ENCODE measurements around the gene AMIGO3.

Gene AMIGO3

GRCh38 chr3:49757197-49757596 lies 37.7 kb upstream of the AMIGO3 start:
- Histone ChIP-seq H3K4me3 (ENCODE audit: low read length) (no peak overlapping the region), H3K27ac (ENCODE audit: low read length) (no peak overlapping the region), H3K9me3 (ENCODE audit: insufficient read depth, low read length) (no peaks in the 10 kb centered on the region), H3K27me3 (ENCODE audit: low read depth, low read length) (no peaks in the 10 kb centered on the region), H3K4me2 (ENCODE audit: low read length) (no peak overlapping the region), H3K4me1 (ENCODE audit: low read length) (no peaks in the 10 kb centered on the region), H3K79me2 (ENCODE audit: low read length) (peaks cover 56% of the 10 kb centered on the region), H4K20me1 (ENCODE audit: insufficient read depth, low read length) (peaks cover 20% of the 10 kb centered on the region), H3K9ac (ENCODE audit: low read length) (no peak overlapping the region), H3K36me3 (replicated peaks; ENCODE audit: low read depth, low read length) (no peaks in the 10 kb centered on the region), H2AFZ (ENCODE audit: low read depth, low read length) (no peak overlapping the region)
- no peak for TF ChIP-seq EZH2phosphoT487 (IDR thresholded peaks at IDR 0.05; ENCODE audit: low read depth)
- TF ChIP-seq, protein P1, sequence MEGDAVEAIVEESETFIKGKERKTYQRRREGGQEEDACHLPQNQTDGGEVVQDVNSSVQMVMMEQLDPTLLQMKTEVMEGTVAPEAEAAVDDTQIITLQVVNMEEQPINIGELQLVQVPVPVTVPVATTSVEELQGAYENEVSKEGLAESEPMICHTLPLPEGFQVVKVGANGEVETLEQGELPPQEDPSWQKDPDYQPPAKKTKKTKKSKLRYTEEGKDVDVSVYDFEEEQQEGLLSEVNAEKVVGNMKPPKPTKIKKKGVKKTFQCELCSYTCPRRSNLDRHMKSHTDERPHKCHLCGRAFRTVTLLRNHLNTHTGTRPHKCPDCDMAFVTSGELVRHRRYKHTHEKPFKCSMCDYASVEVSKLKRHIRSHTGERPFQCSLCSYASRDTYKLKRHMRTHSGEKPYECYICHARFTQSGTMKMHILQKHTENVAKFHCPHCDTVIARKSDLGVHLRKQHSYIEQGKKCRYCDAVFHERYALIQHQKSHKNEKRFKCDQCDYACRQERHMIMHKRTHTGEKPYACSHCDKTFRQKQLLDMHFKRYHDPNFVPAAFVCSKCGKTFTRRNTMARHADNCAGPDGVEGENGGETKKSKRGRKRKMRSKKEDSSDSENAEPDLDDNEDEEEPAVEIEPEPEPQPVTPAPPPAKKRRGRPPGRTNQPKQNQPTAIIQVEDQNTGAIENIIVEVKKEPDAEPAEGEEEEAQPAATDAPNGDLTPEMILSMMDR (IDR thresholded peaks at IDR 0.05; ENCODE audit: low read depth, low read length), result no peak

DNA sequence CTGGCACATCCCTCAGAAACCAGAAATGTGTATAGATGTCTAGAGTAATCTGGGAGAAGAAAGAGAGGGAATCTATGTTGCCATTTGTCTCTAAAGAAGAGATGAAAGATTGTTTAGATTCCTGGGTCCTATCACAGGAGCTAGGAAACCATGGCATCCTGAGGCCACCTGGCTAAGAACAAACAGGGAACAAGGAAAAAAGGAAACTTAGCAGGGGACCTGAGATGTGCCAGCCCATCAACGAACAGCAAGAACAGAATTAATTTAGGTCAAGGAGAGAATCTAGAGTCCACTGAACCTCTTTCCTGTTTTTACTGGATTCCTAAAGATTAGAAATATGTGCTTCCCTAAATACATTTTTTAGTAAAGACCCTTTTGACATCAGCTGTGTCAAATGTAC lies 36.6 kb upstream of the AMIGO3 start:
- H3K27me3 ChIP-seq (ENCODE audit: low read depth, low read length), result no peaks in the 10 kb centered on the region
- H3K27ac ChIP-seq (ENCODE audit: low read length), result no peak overlapping the region
- no peak overlapping the region for H2AFZ ChIP-seq (ENCODE audit: low read depth, low read length)
- no peak overlapping the region for H3K4me2 ChIP-seq (ENCODE audit: low read length)
- no peak overlapping the region for H3K4me3 ChIP-seq (ENCODE audit: low read length)
- no peaks in the 10 kb centered on the region for H3K4me1 ChIP-seq (ENCODE audit: low read length)
- H3K36me3 ChIP-seq (replicated peaks; ENCODE audit: low read depth, low read length), result no peaks in the 10 kb centered on the region
- H3K9ac ChIP-seq (ENCODE audit: low read length), result no peak overlapping the region
- TF ChIP-seq, protein P1 (IDR thresholded peaks at IDR 0.05; ENCODE audit: low read depth, low read length), result no peak
- no peak for TF ChIP-seq EZH2phosphoT487 (IDR thresholded peaks at IDR 0.05; ENCODE audit: low read depth)
- peaks cover 51% of the 10 kb centered on the region for H3K79me2 ChIP-seq (ENCODE audit: low read length)
- H4K20me1 ChIP-seq (ENCODE audit: insufficient read depth, low read length), result peaks cover 25% of the 10 kb centered on the region
- H3K9me3 ChIP-seq (ENCODE audit: insufficient read depth, low read length), result no peaks in the 10 kb centered on the region

GRCh38 chr3:49754536-49754935 lies 35.1 kb upstream of the AMIGO3 start:
- Histone ChIP-seq H2AFZ (ENCODE audit: low read depth, low read length) (no peak overlapping the region), H3K4me1 (ENCODE audit: low read length) (no peaks in the 10 kb centered on the region), H3K9me3 (ENCODE audit: insufficient read depth, low read length) (no peaks in the 10 kb centered on the region), H3K4me3 (ENCODE audit: low read length) (no peak overlapping the region), H3K79me2 (ENCODE audit: low read length) (peaks cover 43% of the 10 kb centered on the region), H3K27ac (ENCODE audit: low read length) (no peak overlapping the region), H3K9ac (ENCODE audit: low read length) (no peak overlapping the region), H4K20me1 (ENCODE audit: insufficient read depth, low read length) (peaks cover 26% of the 10 kb centered on the region), H3K27me3 (ENCODE audit: low read depth, low read length) (no peaks in the 10 kb centered on the region), H3K36me3 (replicated peaks; ENCODE audit: low read depth, low read length) (no peaks in the 10 kb centered on the region), H3K4me2 (ENCODE audit: low read length) (no peak overlapping the region)
- TF ChIP-seq, protein P1 (IDR thresholded peaks at IDR 0.05; ENCODE audit: low read depth, low read length), result no peak

DNA sequence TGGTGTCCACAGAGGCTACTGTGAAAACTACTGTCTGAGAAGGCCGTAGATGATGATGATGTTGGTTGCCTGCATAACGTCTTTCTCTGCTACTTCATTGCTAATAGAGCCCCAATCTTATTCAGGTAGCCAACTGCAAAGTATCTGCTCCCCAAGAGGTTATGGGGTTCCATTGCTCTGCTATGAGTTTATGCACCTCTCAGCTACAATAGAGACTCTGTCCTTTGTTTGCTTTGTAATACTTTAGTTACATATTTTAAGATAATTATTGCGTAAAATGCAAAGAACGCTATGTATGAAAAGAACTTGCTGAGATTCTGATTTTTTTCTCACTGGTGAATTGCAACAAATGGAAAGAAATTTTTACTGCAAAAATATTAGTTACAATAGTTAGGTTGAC lies 32.0 kb upstream of the AMIGO3 start:
- no peak overlapping the region for H2AFZ ChIP-seq (ENCODE audit: low read depth, low read length)
- peaks cover 7% of the 10 kb centered on the region for H3K36me3 ChIP-seq (replicated peaks; ENCODE audit: low read depth, low read length)
- no peaks in the 10 kb centered on the region for H3K4me1 ChIP-seq (ENCODE audit: low read length)
- peaks cover 15% of the 10 kb centered on the region for H4K20me1 ChIP-seq (ENCODE audit: insufficient read depth, low read length)
- H3K4me3 ChIP-seq (ENCODE audit: low read length), result no peak overlapping the region
- H3K27ac ChIP-seq (ENCODE audit: low read length), result no peak overlapping the region
- H3K9me3 ChIP-seq (ENCODE audit: insufficient read depth, low read length), result no peaks in the 10 kb centered on the region
- no peak overlapping the region for H3K4me2 ChIP-seq (ENCODE audit: low read length)
- TF ChIP-seq, protein P1 (IDR thresholded peaks at IDR 0.05; ENCODE audit: low read depth, low read length), result no peak
- no peak for TF ChIP-seq EZH2phosphoT487 (IDR thresholded peaks at IDR 0.05; ENCODE audit: low read depth)
- no peaks in the 10 kb centered on the region for H3K27me3 ChIP-seq (ENCODE audit: low read depth, low read length)
- H3K79me2 ChIP-seq (ENCODE audit: low read length), result peaks cover 24% of the 10 kb centered on the region
- no peak overlapping the region for H3K9ac ChIP-seq (ENCODE audit: low read length)
